IMR-90 (cell line): ENCODE data around the gene SASH3.

Source experiments
- BHLHE40 ChIP-seq: fragments of 150-350 bp; IDR thresholded peaks from 2 replicates; pipeline ENCODE4 v1.6.1; 2016; ENCODE audit warnings: mild to moderate bottlenecking, low read depth, low read length
- CHD1 ChIP-seq: IDR thresholded peaks from 2 replicates; pipeline ENCODE4 v1.6.1; 2012; ENCODE audit warnings: low read depth, low read length, improper control_type of control experiment
- FOS ChIP-seq: fragments of 150-350 bp; IDR thresholded peaks from 2 replicates; pipeline ENCODE4 v1.6.1; 2016; ENCODE audit warnings: low read depth, low read length
- MAFK ChIP-seq: IDR thresholded peaks from 2 replicates; pipeline ENCODE4 v1.6.1; 2012; ENCODE audit warnings: low read depth, low read length, improper control_type of control experiment
- MXI1 ChIP-seq: IDR thresholded peaks from 2 replicates; pipeline ENCODE4 v1.6.1; 2012; ENCODE audit warnings: low read depth, mild to moderate bottlenecking, low read length, moderate library complexity, borderline replicate concordance
- NFE2L2 ChIP-seq: fragments of 150-350 bp; IDR thresholded peaks from 2 replicates; pipeline ENCODE4 v1.6.1; 2016; ENCODE audit warnings: low read depth, mild to moderate bottlenecking, low read length
- POLR2A ChIP-seq: IDR thresholded peaks from 2 replicates; pipeline ENCODE4 v1.6.1; 2012; ENCODE audit warnings: mild to moderate bottlenecking, low read depth, low read length
- RAD21 ChIP-seq: IDR thresholded peaks from 2 replicates; pipeline ENCODE4 v1.6.1; 2012; ENCODE audit warnings: low read length, improper control_type of control experiment
- RCOR1 ChIP-seq: IDR thresholded peaks from 2 replicates; pipeline ENCODE4 v1.6.1; 2012; ENCODE audit warnings: mild to moderate bottlenecking, low read length, improper control_type of control experiment; ENCODE audit not compliant: insufficient replicate concordance
- RFX5 ChIP-seq: IDR thresholded peaks from 2 replicates; pipeline ENCODE4 v1.8.0; 2012; ENCODE audit warnings: low read depth, mild to moderate bottlenecking, low read length, moderate library complexity
- SMC3 ChIP-seq: fragments of 150-350 bp; IDR thresholded peaks from 2 replicates; pipeline ENCODE4 v1.6.1; 2016; ENCODE audit warnings: low read depth, mild to moderate bottlenecking, antibody characterized with exemption, low read length, moderate library complexity
- TF ChIP-seq, protein P1 (sequence below): conservative IDR thresholded peaks from 2 replicates; pipeline ENCODE4 v1.5.1; 2012; ENCODE audit warnings: mild to moderate bottlenecking, low read depth, low read length, improper control_type of control experiment
- TF ChIP-seq, protein P2 (sequence below): fragments of 150-350 bp; IDR thresholded peaks from 2 replicates; pipeline ENCODE4 v1.6.1; 2017; ENCODE audit warnings: mild to moderate bottlenecking, antibody characterized with exemption, low read length, low read depth

DNA sequence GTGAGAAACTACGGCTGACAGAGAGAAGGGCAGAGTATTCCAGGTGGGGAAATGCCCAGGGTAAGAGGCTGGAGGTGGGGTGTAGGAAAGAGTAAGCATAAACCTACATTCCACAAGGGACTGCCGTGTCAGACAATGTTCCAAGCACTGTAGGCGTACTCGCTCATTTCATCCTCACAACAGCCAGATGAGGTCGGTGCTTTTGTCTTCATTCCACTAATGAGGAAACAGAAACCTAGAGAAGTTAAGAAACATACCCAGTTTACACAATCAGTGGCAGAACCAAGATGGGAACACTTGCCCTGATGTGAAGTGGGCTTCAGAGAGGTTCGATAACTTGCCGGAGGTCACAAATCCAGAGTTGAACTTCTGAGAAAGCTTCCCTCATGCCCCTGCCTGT lies 4.6 kb downstream of the SASH3 start:
- TF ChIP-seq, protein P1, sequence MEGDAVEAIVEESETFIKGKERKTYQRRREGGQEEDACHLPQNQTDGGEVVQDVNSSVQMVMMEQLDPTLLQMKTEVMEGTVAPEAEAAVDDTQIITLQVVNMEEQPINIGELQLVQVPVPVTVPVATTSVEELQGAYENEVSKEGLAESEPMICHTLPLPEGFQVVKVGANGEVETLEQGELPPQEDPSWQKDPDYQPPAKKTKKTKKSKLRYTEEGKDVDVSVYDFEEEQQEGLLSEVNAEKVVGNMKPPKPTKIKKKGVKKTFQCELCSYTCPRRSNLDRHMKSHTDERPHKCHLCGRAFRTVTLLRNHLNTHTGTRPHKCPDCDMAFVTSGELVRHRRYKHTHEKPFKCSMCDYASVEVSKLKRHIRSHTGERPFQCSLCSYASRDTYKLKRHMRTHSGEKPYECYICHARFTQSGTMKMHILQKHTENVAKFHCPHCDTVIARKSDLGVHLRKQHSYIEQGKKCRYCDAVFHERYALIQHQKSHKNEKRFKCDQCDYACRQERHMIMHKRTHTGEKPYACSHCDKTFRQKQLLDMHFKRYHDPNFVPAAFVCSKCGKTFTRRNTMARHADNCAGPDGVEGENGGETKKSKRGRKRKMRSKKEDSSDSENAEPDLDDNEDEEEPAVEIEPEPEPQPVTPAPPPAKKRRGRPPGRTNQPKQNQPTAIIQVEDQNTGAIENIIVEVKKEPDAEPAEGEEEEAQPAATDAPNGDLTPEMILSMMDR, result no peak
- TF ChIP-seq POLR2A (no peak), RAD21 (no peak), BHLHE40 (no peak), SMC3 (no peak), MXI1 (no peak), RCOR1 (no peak), FOS (no peak), MAFK (no peak), RFX5 (no peak), CHD1 (no peak), NFE2L2 (no peak)
- TF ChIP-seq, protein P2, sequence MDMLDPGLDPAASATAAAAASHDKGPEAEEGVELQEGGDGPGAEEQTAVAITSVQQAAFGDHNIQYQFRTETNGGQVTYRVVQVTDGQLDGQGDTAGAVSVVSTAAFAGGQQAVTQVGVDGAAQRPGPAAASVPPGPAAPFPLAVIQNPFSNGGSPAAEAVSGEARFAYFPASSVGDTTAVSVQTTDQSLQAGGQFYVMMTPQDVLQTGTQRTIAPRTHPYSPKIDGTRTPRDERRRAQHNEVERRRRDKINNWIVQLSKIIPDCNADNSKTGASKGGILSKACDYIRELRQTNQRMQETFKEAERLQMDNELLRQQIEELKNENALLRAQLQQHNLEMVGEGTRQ, result no peak
